ENCODE results near the gene CTTNBP2NL.
"Not testable (repeated sequence)": the region's sequence is repeated elsewhere in the genome, so short reads cannot be mapped to it uniquely, and the experiment has no call there.

The CTTNBP2NL gene

DNA sequence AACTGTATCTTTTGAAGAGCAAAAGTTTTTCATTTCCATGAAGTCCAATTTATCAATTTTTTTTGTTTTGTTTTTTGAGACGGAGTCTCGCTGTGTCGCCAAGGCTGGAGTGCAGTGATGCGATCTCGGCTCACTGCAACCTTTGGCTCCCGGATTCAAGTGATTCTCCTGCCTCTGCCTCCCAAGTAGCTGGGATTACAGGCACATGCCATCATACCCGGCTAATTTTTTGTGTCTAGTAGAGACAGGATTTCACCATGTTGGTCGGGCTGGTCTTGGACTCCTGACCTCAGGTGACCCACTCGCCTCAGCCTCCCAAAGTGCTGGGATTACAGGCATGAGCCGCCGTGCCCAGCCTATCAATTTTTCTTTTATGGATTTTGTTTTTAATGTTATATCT, 27.7 kb downstream of the CTTNBP2NL start:
- not testable (repeated sequence) for DNase-seq (ENCODE audit: low spot score)

DNA sequence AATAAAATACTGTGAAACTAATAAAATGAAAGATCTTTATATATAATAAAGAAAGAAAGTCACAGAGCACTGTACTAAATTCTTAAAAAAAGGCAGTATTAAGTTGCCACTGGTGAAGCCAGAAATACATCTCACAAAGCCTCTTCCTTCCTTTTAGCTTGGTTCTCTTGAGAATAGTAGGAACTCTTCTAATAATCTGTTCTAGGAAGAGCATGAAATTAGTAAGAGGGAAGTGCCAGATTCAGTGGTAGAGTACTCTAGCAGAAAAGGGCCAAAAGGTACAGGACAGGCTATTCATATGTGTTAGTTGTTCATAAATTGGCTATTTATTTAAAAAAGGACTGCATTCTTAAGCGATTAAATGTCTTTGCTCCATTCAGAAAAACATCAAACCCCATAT, 33.7 kb downstream of the CTTNBP2NL start:
- no peak for DNase-seq (ENCODE audit: low spot score)

DNA sequence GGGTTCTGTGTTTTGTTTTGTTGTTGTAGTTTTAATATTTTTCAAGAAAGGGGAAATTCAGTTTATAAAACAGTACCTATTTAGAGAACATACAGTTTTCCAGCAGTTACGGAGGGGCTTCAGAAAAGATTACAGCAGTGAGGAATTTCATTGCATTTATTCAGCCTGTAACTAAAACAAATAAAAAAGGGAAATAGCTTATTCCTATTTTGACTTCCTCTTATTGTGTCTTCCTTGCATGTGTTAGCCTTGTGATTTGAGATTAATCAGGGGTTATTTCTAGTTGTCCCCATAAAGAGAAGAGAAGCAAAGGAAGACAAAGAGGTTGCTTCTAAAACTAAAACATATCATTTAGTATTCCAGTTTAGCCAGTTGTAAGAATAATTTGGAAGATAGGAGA, 35.0 kb downstream of the CTTNBP2NL start:
- DNase-seq (ENCODE audit: low spot score): no peak

DNA sequence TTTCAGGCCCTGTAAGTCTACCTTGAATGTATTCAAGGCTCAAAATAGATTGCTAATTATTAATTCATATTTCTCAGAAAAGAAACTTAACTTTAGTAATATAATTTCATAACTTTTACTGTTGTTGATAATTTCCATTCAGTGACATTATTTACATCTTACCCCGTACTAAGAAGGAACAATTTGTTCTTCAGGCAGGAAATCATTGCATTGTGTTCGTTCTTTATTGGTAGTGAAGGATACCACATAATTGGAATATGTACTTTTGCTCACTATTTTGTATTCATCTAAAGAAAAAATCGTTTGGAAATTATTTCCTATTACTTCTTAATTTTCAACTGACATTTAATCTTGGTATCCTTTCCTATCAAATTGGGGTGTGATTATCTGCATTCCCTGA, 39.4 kb downstream of the CTTNBP2NL start:
- no peak for DNase-seq (ENCODE audit: low spot score)

DNA sequence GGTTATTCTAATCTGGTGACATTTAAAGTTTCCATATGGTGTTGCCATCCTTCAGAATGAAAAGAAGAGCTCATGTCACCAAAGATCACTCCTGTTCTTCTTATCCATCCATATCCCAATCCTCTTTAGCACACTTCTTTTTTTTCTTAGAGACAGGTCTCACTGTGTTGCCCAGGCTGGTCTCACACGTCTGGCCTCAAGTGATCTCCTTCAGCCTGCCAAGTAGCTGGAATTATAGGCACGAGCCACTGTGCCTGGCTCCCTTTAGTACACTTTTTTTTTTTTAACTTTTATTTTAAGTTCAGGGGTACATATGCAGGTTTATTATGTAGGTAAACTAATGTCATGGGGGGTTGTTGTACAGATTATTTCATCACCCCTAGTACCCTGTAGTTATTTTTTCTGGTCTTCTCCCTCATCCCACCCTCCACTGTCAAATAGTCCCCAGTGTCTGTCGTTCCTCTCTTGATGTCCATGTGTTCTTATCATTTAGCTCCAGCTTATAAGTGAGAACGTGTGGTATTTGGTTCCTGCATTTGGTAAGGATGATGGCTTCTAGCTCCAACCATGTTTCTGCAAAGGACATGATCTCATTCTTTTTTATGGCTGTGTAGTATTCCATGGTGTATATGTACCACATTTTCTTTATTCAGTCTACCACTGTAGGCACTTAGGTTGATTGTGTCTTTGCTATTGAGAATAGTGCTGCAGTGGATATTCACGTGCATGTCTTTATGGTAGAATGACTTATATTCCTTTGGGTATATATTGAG, 40.6 kb downstream of the CTTNBP2NL start:
- DNase-seq (ENCODE audit: low spot score): no peak

DNA sequence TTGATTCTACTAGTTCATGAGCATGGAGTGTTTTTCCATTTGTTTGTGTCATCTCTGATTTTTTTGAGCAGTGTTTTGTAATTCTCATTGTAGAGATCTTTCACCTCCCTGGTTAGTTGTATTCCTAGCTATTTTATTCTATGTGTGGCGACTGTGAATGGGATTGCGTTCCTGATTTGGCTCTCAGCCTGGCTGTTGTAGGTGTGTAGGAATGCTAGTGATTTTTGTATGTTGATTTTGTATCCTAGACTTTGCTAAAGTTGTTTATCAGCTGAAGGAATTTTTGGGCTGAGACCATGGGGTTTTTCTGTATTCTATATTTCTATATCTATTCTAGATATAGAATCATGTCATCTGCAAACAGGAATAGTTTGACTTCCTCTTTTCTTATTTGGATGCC, 42.1 kb downstream of the CTTNBP2NL start:
- not testable (repeated sequence) for DNase-seq (ENCODE audit: low spot score)

DNA sequence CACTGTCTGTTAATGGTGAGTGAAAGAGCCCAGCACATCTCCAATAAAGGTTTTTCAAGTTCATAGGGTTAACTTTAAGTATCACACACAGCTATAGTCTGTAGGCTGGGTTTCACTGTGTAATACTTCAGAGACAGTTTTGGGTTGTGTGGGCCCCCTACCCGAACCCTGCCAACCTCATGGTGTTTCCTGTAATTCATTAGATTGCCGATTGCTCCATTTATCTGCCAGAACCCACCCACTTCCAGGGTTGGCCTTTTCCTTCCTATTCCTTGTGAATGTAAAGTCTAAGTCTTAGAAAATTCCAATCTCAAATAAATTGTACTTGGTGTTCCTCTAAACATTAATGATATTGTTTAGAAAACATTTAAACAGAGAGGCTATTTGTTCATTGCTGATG, 43.6 kb downstream of the CTTNBP2NL start:
- DNase-seq (ENCODE audit: low spot score): no peak

DNA sequence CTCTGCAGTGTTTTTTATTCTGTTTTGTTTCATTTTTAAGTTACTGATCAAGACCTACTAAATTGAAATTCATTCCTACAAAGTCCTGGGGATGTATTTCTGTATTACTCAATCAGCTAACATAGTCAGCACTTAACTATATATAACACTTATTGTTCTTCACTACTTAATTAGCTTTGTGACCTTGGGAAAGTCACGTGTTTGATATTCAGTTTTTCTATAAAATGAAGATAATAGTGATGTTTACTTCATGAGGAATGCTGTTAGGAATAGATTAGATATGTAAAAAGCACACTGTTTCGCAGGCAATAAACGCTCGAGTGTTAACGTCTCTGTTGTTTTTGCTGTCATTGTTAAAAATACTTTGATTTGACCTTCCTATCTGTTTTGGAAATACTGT, 44.6 kb downstream of the CTTNBP2NL start:
- no peak for DNase-seq (ENCODE audit: low spot score)

DNA sequence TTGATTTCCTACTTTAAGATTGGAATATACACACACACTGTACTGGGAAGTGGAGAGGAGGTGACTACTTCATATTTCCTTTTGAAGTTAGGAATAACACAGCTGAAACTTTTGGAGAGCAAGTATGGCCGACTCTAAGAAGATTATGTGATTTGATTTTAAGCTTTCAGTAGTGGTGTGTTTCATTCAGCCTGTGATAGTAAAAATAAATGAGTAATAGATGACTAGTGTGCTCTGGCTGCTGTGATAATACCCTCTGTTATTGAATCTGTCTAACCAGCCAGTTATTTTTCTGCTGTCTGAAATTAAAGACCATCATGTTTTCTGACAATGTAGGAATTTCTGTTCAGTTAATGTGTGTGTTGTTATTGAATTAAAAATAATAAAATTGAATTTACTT, 48.3 kb downstream of the CTTNBP2NL start:
- no peak for DNase-seq (ENCODE audit: low spot score)

DNA sequence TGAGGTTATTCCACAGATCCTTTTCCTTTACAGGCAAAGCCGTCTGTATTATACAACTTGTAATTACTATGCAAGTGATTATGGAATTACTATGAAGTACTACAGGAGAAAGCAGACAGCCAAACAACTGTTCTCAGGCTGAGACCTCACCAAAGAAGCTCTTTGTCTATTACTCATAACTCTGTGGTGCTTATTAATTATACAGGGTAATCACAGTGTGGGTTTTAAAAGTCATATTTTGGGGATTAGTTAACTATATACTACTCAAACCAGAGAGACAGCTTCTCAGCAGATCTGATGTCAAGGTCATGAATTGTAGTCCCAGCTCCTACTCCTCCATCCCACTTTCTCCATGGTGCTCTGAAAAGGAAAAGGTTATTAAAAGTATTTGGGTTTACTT, 49.6 kb downstream of the CTTNBP2NL start:
- no peak for DNase-seq (ENCODE audit: low spot score)

DNA sequence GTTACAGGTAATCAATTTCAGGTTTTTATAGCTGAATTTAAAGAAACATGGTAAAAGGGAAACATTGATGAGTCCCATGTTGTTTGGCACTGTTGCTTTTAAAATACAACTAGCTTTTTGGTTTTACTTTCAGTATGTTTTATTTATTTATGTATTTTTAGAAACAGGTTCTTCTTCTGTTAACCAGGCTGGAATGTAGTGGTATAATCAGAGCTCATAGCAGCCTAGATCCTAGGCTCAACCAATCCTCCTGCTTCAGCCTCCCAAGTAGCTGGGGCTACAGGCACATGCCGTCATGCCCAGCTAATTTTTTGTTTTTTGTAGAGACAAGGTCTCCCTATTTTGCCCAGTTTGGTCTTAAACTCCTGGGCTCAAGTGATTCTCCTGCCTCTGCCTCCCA, 50.4 kb downstream of the CTTNBP2NL start:
- no peak for DNase-seq (ENCODE audit: low spot score)

DNA sequence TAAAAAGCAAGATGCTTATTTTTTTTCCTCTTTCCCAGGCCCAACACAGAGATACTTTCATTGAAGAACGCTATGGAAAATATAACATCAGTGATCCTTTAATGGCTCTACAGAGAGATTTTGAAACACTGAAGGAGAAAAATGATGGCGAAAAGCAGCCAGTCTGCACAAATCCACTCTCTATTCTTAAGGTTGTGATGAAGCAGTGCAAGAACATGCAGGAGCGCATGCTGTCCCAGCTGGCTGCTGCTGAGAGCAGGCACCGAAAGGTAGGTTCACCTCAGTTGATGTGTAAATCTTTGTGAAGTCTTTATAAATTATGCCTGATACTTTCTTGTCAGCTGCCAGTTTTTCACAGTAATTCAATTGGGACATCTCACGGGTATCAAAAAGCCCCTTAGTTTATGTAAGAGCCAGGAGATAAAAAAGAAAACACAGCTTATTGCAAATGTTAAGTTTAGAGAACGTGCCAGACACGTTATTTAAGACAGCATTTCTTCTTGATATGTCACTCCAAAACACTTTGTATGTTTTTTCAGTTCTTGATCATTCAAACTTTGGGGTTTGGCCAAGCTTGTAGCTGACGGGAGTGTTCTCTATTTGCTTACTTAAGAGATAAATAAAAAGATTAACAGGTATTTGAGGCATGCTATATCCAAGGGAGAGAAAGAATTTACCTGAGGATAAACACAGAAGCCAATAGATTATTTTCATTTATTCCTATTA, 53.1 kb downstream of the CTTNBP2NL start:
- no peak for DNase-seq (ENCODE audit: low spot score)

DNA sequence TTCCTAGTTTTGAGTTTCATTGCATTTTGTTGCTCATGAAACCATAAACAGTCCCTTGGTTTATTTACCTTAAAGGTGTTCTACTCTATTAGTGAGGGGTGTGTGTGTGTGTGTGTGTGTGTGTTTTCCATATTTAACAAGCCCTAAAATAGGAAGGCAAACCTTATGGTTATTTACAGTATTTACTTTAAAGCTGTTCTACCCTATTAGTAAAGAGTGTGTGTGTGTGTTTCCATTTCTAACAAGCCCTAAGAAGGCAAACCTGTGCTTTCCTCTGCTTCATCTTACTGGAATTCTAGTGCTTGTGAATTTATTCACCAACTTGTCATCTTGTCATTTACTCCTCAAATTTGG, 53.6 kb downstream of the CTTNBP2NL start:
- DNase-seq (ENCODE audit: low spot score): no peak

DNA sequence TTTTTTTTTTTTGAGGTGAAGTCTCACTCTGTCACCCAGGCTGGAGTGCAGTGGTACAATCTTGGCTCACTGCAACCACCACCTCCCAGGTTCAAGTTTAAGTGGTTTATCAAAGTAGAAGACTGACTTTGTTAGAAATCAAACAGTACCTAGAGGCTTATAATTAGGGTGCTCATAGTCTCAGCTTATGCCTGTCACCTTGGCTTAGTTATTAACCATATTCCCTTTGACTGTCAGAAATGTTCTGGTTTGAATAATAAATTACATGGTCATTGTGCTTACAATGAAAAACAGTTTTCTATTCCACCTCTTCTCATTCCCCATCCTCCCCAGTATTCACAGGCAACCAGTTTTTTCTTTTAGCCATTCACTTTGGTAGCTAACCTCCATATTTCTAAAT, 54.8 kb downstream of the CTTNBP2NL start:
- DNase-seq (ENCODE audit: low spot score): no peak

DNA sequence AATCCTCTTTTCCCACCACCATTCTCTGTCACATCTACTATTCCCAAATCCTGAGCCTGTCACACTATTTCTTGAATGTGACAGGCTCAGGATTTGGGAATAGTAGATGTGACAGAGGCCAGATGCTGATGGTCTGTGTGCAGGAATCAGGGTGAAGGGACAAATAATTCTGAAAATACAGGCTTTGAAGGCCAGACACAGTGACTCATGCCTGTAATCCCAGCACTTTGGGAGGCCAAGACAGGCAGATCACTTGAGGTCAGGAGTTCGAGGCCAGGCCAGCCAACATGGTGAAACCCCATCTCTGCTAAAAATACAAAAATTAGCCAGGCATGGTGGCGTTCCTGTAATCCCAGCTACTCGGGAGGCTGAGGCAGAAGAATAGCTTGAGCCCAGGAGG, 55.3 kb downstream of the CTTNBP2NL start:
- not testable (repeated sequence) for DNase-seq (ENCODE audit: low spot score)

DNA sequence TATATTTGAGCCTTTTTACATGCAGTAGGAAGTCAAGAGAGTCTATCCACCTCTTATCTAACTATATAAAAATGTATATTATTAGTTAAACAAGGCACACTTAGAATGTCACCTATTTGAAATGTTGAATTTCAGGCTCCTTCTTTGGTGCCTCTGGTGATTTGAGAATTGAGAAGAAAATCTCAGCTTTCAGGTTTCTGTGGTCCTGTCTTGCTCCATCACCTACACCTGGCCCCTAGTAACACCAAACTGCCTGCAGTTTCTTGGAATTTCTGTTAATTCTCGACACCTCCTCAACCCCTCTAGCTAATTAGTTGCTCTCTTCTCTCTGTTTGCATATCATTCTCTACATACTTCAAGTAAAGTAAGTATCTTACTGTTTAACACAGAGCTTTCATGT, 57.9 kb downstream of the CTTNBP2NL start:
- DNase-seq (ENCODE audit: low spot score): no peak

DNA sequence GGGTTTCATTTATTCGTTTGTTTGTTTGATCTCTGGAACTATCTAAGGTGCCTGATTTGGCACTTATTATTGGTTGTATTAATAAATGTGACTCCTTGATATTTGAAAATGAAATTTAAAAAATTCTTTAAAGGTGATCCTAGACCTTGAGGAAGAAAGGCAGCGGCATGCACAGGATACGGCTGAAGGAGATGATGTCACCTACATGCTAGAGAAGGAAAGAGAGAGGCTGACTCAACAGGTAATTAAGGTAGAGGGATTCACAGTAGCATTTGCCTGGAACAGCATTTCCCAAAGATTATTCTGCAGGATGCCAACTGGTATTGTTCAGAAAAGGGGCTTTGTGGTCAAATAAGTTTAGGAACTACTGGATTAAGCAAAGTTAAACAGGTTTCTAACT, 58.3 kb downstream of the CTTNBP2NL start:
- no peak for DNase-seq (ENCODE audit: low spot score)

DNA sequence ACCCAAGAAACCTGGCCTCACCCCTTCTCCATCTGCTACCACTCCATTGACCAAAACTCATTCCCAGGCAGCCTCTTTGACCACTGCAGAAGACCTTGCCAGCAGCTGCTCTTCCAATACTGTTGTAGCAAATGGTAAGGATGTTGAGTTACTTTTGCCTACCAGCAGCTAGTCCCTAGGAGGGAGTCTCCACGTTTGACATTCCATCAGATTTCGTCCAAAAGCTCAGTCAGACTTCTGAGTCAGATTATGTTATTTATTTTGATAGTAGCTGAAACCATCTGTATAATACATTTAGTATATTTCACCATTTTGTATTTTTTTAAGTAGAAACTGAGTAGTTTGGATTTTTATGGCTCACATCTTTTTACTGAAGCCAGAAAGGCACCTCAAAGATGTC, 61.2 kb downstream of the CTTNBP2NL start:
- DNase-seq (ENCODE audit: low spot score): no peak

DNA sequence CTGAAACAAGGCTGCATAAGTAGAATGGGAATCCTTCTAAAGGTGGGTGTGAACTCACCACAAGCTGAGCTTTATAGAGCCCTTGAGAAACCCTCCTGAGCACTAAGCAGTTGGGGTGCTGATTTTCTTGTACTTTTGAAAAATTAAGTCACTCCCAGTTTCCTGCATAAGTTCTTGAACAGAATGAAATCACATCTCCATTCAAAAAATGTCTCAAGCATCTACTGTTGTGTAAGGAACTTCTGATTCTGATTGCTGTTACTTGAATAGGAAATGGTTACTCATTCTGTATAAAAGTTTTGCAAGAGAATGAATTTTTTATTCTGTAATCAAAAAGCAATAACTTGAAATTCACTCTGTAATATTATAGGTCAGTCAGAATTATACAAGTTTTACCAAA, 61.9 kb downstream of the CTTNBP2NL start:
- DNase-seq (ENCODE audit: low spot score): no peak

DNA sequence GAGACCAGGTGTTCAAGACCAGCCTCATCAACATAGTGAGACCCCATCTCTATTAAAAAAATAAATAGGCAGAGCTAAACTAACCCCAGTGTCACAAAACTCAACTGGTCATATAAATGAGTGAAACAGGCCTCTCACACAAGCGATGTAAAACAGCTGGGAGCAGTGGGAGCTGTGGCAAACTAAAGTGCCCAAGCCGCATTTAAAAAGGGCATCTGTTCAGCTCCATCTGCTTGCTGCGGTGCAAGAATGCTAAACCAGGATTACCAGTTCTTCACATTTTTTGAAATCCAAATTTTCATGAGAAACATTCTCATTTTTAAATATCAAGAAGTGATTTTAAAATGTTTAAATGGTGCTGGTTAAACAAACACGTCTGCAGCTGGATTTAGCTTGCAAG, 62.7 kb downstream of the CTTNBP2NL start:
- no peak for DNase-seq (ENCODE audit: low spot score)

DNA sequence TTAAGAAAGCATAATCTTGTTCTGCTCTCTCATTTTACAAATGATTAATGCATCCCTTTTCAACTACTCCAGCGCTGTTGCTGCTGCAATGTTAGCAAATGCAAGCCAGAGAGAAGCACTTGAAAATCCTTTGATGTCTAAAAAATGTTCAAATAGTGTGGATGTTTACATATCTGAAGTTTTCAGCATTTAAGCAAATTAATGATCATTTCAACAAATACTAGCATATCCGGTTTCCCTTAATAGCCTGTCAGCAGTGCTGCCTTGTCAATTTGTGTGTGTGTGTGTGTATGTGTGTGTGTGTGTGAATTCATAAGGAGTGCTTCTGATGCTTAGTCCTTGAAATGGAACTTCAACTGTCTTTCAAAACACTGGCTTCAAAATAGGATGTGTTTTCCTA, 64.6 kb downstream of the CTTNBP2NL start:
- DNase-seq (ENCODE audit: low spot score): no peak

DNA sequence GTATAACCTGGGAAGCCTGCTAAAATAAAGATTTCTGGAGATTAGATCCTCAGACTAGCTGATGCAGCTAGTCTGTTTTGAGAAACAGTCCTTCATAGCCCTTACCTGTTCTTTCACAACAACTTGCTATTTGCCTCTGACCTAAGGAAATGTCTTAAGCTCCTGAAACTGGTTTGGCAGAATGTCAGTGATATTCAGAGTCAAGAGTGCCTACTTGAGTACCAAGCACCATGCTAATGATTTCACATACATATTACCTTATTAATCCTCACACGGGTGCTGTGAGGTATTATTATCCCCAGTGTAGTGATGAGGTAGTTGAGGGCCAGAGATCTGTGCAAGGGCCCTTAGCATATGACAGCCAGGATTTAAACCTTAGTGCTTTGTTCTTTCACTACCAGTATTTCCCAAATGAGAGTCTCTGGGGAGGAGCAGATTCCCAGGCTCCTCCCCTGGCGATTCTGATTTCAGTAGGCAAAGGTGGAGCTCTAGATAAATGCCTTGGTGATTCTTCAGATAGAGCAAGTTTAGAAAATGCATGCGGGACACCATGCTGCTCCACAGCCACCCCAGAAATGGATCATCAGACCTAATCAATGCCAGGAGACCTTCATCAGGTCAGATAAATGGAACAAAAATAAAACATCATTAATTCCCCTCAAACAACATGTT, 65.3 kb downstream of the CTTNBP2NL start:
- DNase-seq (ENCODE audit: low spot score): no peak

DNA sequence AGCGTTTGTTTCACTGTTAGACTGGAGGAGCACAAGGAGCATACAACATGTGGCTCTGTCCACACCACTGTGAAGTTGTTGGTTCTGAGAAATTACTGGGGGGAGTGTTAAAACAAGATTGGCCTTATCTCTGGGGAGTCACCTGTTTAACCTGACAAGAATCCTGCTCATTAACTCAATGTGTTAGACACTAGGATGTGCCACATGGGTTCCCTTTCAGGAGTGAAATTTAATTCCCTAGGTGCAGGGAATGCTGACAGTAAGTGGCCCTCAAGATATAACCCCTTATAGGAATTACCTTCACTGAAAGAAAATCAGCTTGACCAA, 66.9 kb downstream of the CTTNBP2NL start:
- no peak for DNase-seq (ENCODE audit: low spot score)

DNA sequence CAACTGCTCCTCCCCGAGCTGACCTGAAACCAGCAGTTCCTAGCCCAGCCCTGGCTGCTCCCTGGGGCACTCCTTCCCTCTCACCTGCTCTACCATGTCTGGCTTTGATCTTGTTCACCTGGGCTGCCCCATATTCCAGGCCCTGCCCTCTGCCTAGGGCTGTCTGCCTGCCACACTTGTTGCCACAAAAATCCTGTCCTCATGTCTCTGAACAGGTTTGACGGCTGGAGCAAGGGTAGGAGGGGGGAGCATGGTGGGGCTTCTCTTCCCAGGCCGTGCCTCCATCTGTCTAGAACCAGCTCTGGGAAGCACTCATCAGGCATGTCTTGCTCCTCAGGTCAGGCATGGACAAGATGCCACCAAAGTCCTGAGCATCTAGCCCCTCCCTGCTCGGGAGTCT, 68.5 kb downstream of the CTTNBP2NL start:
- no peak for DNase-seq (ENCODE audit: low spot score)
